Chondrocyte (in vitro differentiated cells): Measurements from ENCODE around the gene STAT5A. TPM values are rescaled to one million over a fixed set of nuclear protein-coding genes. Genes with fewer than 3 reads are reported as not detected.

Experiments
- DNase-seq: peaks from one replicate; pipeline ENCODE4 v3.0.0; 2021; ENCODE audit warnings: mixed read lengths, low spot score
- H3K27ac Mint-ChIP-seq: one replicate; pipeline ENCODE4 v1.8.0; 2021; ENCODE audit warnings: mild to moderate bottlenecking, moderate library complexity, mixed read lengths; ENCODE audit not compliant: unreplicated experiment
- H3K27me3 Mint-ChIP-seq: 2 replicates; pipeline ENCODE4 v1.8.0; 2021; ENCODE audit warnings: low read depth, mixed read lengths
- H3K36me3 Mint-ChIP-seq: 2 replicates; pipeline ENCODE4 v1.8.0; 2021; ENCODE audit warnings: low read depth, mixed read lengths
- H3K4me1 Mint-ChIP-seq: 2 replicates; pipeline ENCODE4 v1.8.0; 2021; ENCODE audit warnings: low read depth, mild to moderate bottlenecking, mixed read lengths
- H3K4me3 Mint-ChIP-seq: one replicate; pipeline ENCODE4 v1.8.0; 2021; ENCODE audit warnings: mild to moderate bottlenecking, moderate library complexity, mixed read lengths; ENCODE audit not compliant: unreplicated experiment
- H3K9me3 Mint-ChIP-seq: 2 replicates; pipeline ENCODE4 v1.8.0; 2021; ENCODE audit warnings: low read depth, mixed read lengths
- CTCF ChIP-seq: fragments of 200-600 bp; sonication (generic); IDR thresholded peaks from 2 replicates; pipeline ENCODE4 v1.5.0; 2021; ENCODE audit warnings: antibody characterized with exemption, mild to moderate bottlenecking, moderate library complexity
- total RNA-seq: library from RNA; stranded (reverse); gene quantifications from 3 replicates; pipeline ENCODE4 v1.2.1, GENCODE V29; 2021

The STAT5A gene
- total RNA-seq, 1 donor from 2014 or later, result 14.3 TPM

GRCh38 chr17:42284566-42284965 is 3.7 kb upstream of the STAT5A start:
- Mint-ChIP-seq H3K27ac (no peak overlapping the region), H3K36me3 (no peaks in the 10 kb centered on the region), H3K9me3 (no peaks in the 10 kb centered on the region), H3K4me3 (no peak overlapping the region), H3K4me1 (peaks cover 16% of the 10 kb centered on the region), H3K27me3 (no peaks in the 10 kb centered on the region)
- no peak for TF ChIP-seq CTCF
- DNase-seq, result peak; percentile 51

- Mint-ChIP-seq H3K27ac (no peak overlapping the region), H3K9me3 (no peaks in the 10 kb centered on the region), H3K27me3 (no peaks in the 10 kb centered on the region), H3K4me3 (no peak overlapping the region), H3K4me1 (peaks cover 22% of the 10 kb centered on the region), H3K36me3 (no peaks in the 10 kb centered on the region)
- DNase-seq, result peak; percentile 37
- no peak for TF ChIP-seq CTCF
Observed at GRCh38 chr17:42285346-42286050, 2.8 kb upstream of the STAT5A start.

- Mint-ChIP-seq H3K36me3 (no peaks in the 10 kb centered on the region), H3K4me3 (peak overlapping the region; percentile 67), H3K4me1 (peaks cover 30% of the 10 kb centered on the region), H3K27me3 (no peaks in the 10 kb centered on the region), H3K27ac (peak overlapping the region; percentile 67), H3K9me3 (no peaks in the 10 kb centered on the region)
- DNase-seq, result peak; percentile 42
- no peak for TF ChIP-seq CTCF
Observed at GRCh38 chr17:42286411-42287221, 1.7 kb upstream of the STAT5A start.

- Mint-ChIP-seq H3K36me3 (no peaks in the 10 kb centered on the region), H3K27me3 (no peaks in the 10 kb centered on the region), H3K27ac (peak overlapping the region; percentile 67), H3K9me3 (no peaks in the 10 kb centered on the region), H3K4me3 (peak overlapping the region; percentile 67), H3K4me1 (peaks cover 35% of the 10 kb centered on the region)
- TF ChIP-seq CTCF, result no peak
- DNase-seq, result peak; percentile 82
Observed at GRCh38 chr17:42287305-42287976, 857 bp upstream of the STAT5A start.
